Occipital lobe (tissue), 2 donors: ENCODE measurements around the gene STON1. TPM values are rescaled to one million over a fixed set of nuclear protein-coding genes. Genes with fewer than 3 reads are reported as not detected.
A peak's percentile ranks its signal among the peaks of the same experiment; 100 is the strongest.
"Not testable (repeated sequence)": the region's sequence is repeated elsewhere in the genome, so short reads cannot be mapped to it uniquely, and the experiment has no call there.

Experiments
- DNase-seq: peaks from one replicate; lab custom pipeline; 2025; lab: John Stamatoyannopoulos, UW
- total RNA-seq: library from RNA; depleted of rRNA; stranded (reverse); fragments of >200 nt; gene quantifications from one replicate; pipeline ENCODE4 v1.2.3, GENCODE V29; 2014

Gene STON1
- 9.4 TPM for total RNA-seq

GRCh38 chr2:48530033-48530811 is at the start of gene STON1:
TSS of gene STON1 (plus strand) at chr2:48530154. CDS start at chr2:48580634, 50,480 bp downstream.
- peak; percentile 7 for DNase-seq

- DNase-seq: no peak
These were observed 49.4 kb upstream of the STON1 start for GRCh38 chr2:48480526-48480925.

- no peak for DNase-seq
These were observed 47.6 kb upstream of the STON1 start for GRCh38 chr2:48482313-48482712.

GRCh38 chr2:48482769-48483168 is 47.2 kb upstream of the STON1 start:
- peak; percentile 4 for DNase-seq

GRCh38 chr2:48483506-48483905 is 46.4 kb upstream of the STON1 start:
- no peak for DNase-seq

GRCh38 chr2:48483916-48484315 is 46.0 kb upstream of the STON1 start:
- DNase-seq: no peak

- DNase-seq: no peak
These were observed 41.4 kb upstream of the STON1 start for GRCh38 chr2:48488545-48488944.

GRCh38 chr2:48496849-48497248 is 33.1 kb upstream of the STON1 start:
- no peak for DNase-seq

GRCh38 chr2:48504647-48505327 is 25.2 kb upstream of the STON1 start:
- DNase-seq: no peak

- DNase-seq: no peak
These were observed 22.8 kb upstream of the STON1 start for GRCh38 chr2:48507111-48507510.

GRCh38 chr2:48508461-48509124 is 21.4 kb upstream of the STON1 start:
- DNase-seq: no peak

- DNase-seq: no peak
These were observed 19.6 kb upstream of the STON1 start for GRCh38 chr2:48510329-48510728.

- DNase-seq: no peak
These were observed 18.0 kb upstream of the STON1 start for GRCh38 chr2:48511849-48512470.

- no peak for DNase-seq
These were observed 17.4 kb upstream of the STON1 start for GRCh38 chr2:48512571-48512970.

- no peak for DNase-seq
These were observed 15.5 kb upstream of the STON1 start for GRCh38 chr2:48514348-48515003.

GRCh38 chr2:48515513-48515985 is 14.4 kb upstream of the STON1 start:
- no peak for DNase-seq

- no peak for DNase-seq
These were observed 10.4 kb upstream of the STON1 start for GRCh38 chr2:48519593-48519992.

- DNase-seq: not testable (repeated sequence)
These were observed 5.2 kb upstream of the STON1 start for GRCh38 chr2:48524756-48525155.

GRCh38 chr2:48525269-48525943 is 4.5 kb upstream of the STON1 start:
- DNase-seq: no peak

GRCh38 chr2:48527226-48527885 is 2.6 kb upstream of the STON1 start:
- DNase-seq: no peak
